Prostate gland (tissue), 2 donors: ENCODE measurements around the gene SSPN. TPM values are rescaled to one million over a fixed set of nuclear protein-coding genes. Genes with fewer than 3 reads are reported as not detected.
"Not testable (repeated sequence)": the region's sequence is repeated elsewhere in the genome, so short reads cannot be mapped to it uniquely, and the experiment has no call there.

Experiments
- DNase-seq: peaks from one replicate; pipeline ENCODE4 v3.0.0-alpha.2; 2019; ENCODE audit warnings: low spot score
- H3K27ac ChIP-seq, 2 donors: fragments of 200-600 bp; sonication (generic); 2 replicates each; pipeline ENCODE4 v1.5.1; 2017 to 2019
- H3K27me3 ChIP-seq: fragments of 200-600 bp; sonication (generic); replicated peaks from 2 replicates; pipeline ENCODE4 v1.5.1; 2019; ENCODE audit not compliant: insufficient read depth
- H3K36me3 ChIP-seq, 2 donors: fragments of 200-600 bp; sonication (generic); 1 replicate in 1 of 2; 2 replicates in 1 of 2; pipeline versions ENCODE4 v1.5.1 to v1.8.1; 2017 to 2019
- H3K4me1 ChIP-seq: fragments of 200-600 bp; sonication (generic); replicated peaks from 2 replicates; pipeline ENCODE4 v1.5.1; 2019
- H3K4me3 ChIP-seq, 2 donors: fragments of 200-600 bp; sonication (generic); 2 replicates each; pipeline ENCODE4 v1.5.1; 2017 to 2019
- H3K9me3 ChIP-seq: fragments of 200-600 bp; sonication (generic); 2 replicates; pipeline ENCODE4 v1.5.1; 2017
- POLR2A ChIP-seq: fragments of 450-650 bp; IDR thresholded peaks from one replicate; pipeline ENCODE4 v1.6.1; 2016; ENCODE audit warnings: antibody characterized with exemption, mild to moderate bottlenecking
- POLR2AphosphoS5 ChIP-seq: sonication (generic); formaldehyde crosslinking; IDR thresholded peaks from one replicate; pipeline ENCODE4 v1.6.1; 2017; ENCODE audit warnings: antibody characterized with exemption
- WGBS: methylation state at CpG from one replicate; pipeline ENCODE4 v1.1.5; 2018; 5-methylcytosine and 5-hydroxymethylcytosine counted together
- intact Hi-C: fragments of 100-400 bp; cut with DNase I; formaldehyde crosslinking; loops from one replicate; pipeline ENCODE4 v1.14.2; 2022
- total RNA-seq, 2 donors: library from RNA; depleted of rRNA; stranded (reverse); fragments of >200 nt; gene quantifications; one replicate each; pipeline ENCODE4 v1.1.0, GENCODE V29; 2016
- TF ChIP-seq, protein P1 (sequence below), 4 experiments: fragments of 200-600 bp in 2 of 4; fragments of 450-650 bp in 2 of 4; sonication (generic) in 2 of 4; IDR thresholded peaks; 1 replicate in 3 of 4; 2 replicates in 1 of 4; pipeline ENCODE4 v1.5.1; 2016 to 2019; ENCODE audit warnings: antibody characterized with exemption in 4 of 4, mild to moderate bottlenecking in 2 of 4, moderate library complexity in 2 of 4

Gene SSPN
- total RNA-seq, 2 donors from 2014 or later, result 17.0 to 29.5 TPM

DNA sequence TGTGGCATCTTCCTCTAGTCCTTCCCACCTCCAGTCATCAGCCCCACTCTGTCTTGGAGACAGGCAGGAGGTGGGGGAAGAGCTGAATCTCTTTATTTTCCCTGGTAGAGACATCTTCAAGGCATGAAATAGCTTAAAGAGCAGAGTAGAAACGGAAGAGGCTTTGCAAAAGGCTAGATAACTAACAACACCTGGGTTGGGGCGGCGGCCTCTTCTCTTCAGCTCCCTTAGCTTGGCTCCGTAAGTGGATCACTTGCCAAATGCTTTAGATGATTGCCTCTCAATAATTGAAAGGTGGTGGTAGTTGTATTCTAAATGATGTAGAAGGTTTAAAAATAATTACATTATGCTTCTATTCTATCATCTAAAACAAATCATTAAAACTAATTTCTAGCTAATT lies 36.1 kb downstream of the SSPN start:
- TF ChIP-seq POLR2A (no peak), POLR2AphosphoS5 (no peak)
- TF ChIP-seq, protein P1, sequence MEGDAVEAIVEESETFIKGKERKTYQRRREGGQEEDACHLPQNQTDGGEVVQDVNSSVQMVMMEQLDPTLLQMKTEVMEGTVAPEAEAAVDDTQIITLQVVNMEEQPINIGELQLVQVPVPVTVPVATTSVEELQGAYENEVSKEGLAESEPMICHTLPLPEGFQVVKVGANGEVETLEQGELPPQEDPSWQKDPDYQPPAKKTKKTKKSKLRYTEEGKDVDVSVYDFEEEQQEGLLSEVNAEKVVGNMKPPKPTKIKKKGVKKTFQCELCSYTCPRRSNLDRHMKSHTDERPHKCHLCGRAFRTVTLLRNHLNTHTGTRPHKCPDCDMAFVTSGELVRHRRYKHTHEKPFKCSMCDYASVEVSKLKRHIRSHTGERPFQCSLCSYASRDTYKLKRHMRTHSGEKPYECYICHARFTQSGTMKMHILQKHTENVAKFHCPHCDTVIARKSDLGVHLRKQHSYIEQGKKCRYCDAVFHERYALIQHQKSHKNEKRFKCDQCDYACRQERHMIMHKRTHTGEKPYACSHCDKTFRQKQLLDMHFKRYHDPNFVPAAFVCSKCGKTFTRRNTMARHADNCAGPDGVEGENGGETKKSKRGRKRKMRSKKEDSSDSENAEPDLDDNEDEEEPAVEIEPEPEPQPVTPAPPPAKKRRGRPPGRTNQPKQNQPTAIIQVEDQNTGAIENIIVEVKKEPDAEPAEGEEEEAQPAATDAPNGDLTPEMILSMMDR (IDR thresholded peaks at IDR 0.05), result no peak
- Histone ChIP-seq H3K27me3 (no peaks in the 10 kb centered on the region), H3K4me3 (no peak overlapping the region), H3K4me1 (no peaks in the 10 kb centered on the region), H3K36me3 (no peaks in the 10 kb centered on the region), H3K27ac (no peak overlapping the region), H3K9me3 (no peaks in the 10 kb centered on the region)
- no peak for DNase-seq
- intact Hi-C loops, result no loop called here
- 86% methylated on average over 4 of the region's 4 CpGs for WGBS

DNA sequence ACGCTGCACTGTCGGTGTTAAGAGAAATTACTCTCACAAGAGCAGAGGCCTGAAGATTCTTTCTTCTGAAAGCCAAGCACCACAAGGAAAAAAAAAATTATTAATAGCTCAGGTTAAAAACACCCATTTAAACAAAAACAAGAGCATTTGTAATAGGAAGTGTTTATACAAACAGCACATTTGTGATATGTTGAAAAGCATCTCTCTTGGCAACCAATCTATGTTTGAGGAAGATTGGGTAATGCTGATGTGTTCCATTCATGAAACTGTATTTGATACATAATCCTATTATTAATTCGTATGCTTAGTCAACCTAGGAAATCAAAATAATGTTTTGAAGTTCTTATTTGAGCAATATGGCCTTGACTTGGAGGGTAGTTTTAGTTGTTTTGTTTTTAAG lies 36.5 kb downstream of the SSPN start:
- Histone ChIP-seq H3K27ac (no peak overlapping the region), H3K36me3 (no peaks in the 10 kb centered on the region), H3K9me3 (no peaks in the 10 kb centered on the region), H3K4me3 (no peak overlapping the region), H3K27me3 (no peaks in the 10 kb centered on the region), H3K4me1 (no peaks in the 10 kb centered on the region)
- no peak for TF ChIP-seq POLR2AphosphoS5
- TF ChIP-seq, protein P1 (IDR thresholded peaks at IDR 0.05), result no peak
- no peak for TF ChIP-seq POLR2A
- no peak for DNase-seq
- intact Hi-C loops, result no loop called here
- 87% methylated on average over 3 of the region's 3 CpGs for WGBS

DNA sequence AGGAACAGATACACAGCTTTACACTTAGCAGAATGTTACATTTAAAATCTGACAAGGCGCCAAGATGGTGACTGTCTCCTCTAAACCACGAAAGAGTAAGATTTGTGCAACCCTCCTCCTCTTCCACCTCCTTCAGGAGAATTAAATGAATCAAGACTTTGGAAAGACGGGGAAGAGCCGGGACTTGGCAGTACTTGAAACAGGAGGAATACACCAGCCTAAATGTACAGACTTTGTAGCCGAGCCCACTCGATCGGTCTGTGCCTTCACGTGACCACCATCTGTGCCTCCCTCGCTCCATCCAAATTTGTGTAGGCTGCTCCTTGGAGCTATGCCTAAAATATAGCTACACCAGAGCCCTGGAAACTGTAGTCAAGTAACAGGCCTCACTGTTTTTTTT lies 38.3 kb downstream of the SSPN start:
- TF ChIP-seq, protein P1 (IDR thresholded peaks at IDR 0.05), result no peak
- TF ChIP-seq POLR2A, result no peak
- TF ChIP-seq POLR2AphosphoS5, result no peak
- DNase-seq, result no peak

DNA sequence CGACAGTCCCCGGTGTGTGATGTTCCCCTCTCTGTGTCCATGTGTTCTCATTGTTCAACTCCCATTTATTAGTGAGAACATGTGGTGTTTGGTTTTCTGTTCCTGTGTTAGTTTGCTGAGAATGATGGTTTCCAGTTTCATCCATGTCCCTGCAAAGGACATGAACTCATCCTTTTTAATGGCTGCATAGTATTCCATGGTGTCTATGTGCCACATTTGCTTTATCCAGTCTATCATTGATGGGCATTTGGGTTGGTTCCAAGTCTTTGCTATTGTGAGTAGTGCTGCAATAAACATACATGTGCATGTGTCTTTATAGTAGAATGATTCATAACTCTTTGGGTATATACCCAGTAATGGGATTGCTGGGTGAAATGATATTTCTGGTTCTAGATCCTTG lies 40.1 kb downstream of the SSPN start:
- H3K27me3 ChIP-seq, H3K27ac ChIP-seq, H3K4me1 ChIP-seq, H3K4me3 ChIP-seq, DNase-seq, H3K36me3 ChIP-seq, intact Hi-C loops, H3K9me3 ChIP-seq: not testable (repeated sequence)
- 89% methylated on average over 2 of the region's 2 CpGs for WGBS

More for the DNA sequence above, 38.3 kb downstream of the SSPN start:
- WGBS, result 83% methylated on average over 9 of the region's 9 CpGs
- intact Hi-C loops, result no loop called here
- no peaks in the 10 kb centered on the region for H3K36me3 ChIP-seq
- H3K4me3 ChIP-seq, result no peak overlapping the region
- H3K9me3 ChIP-seq, result no peaks in the 10 kb centered on the region
- no peaks in the 10 kb centered on the region for H3K4me1 ChIP-seq
- H3K27ac ChIP-seq, result no peak overlapping the region
- H3K27me3 ChIP-seq, result no peaks in the 10 kb centered on the region

DNA sequence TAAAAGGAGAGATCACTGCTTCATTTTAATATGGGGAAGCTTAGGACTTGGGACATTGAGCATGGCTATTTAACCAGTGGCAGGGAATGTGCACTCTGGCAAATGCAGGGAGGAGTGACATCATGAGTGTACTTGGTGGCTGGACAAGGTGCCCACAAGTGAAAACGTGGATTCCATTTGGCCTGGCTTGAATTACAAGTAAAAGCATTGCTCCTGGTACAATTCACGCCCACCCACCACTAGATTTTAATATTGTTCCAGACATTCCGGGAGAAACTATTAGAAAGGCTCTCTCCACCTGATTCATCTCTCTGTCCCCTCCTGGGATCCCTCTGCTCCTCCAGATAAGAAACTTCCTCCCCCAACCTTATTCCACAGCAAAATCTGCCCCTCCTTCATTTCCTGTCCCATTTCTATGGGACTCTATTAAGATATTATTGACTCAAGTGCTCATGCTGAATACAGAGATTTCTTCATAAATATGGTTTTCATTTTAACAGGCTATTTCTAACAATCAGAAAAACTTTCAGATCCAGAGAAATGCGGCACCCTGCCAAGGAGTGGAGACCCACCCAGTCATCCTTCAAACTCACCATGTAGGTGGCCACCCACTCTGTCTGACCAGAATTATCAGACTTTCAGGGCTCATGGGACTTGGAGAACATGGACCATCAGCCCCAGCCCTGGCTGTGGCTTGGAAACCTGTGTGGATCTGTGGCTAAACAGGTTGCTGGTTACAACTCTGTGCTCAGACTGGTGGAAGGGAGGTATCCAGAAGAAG lies 43.2 kb downstream of the SSPN start:
- intact Hi-C loops, result no loop called here
- no peak for DNase-seq
- no peaks in the 10 kb centered on the region for H3K9me3 ChIP-seq
- WGBS, result 79% methylated on average over 4 of the region's 4 CpGs
- H3K4me3 ChIP-seq, result no peak overlapping the region
- TF ChIP-seq POLR2A (no peak), POLR2AphosphoS5 (no peak)
- no peaks in the 10 kb centered on the region for H3K36me3 ChIP-seq
- H3K4me1 ChIP-seq, result no peaks in the 10 kb centered on the region
- no peaks in the 10 kb centered on the region for H3K27me3 ChIP-seq
- peak overlapping the region in 1 of 2 donors; percentile 0 for H3K27ac ChIP-seq
